HepG2 (cell line): Measurements from ENCODE around the gene ARHGAP33. TPM values are rescaled to one million over a fixed set of nuclear protein-coding genes. Genes with fewer than 3 reads are reported as not detected.

ENCODE experiments used
- MAFG ChIP-seq: sonication (generic); formaldehyde crosslinking; IDR thresholded peaks from 2 replicates; pipeline ENCODE4 v1.5.1; 2020; ENCODE audit warnings: mild to moderate bottlenecking, missing genetic modification reagents
- SNAPC2 ChIP-seq: sonication (generic); formaldehyde crosslinking; IDR thresholded peaks from 2 replicates; pipeline ENCODE4 v1.8.1; 2022; ENCODE audit warnings: mild to moderate bottlenecking, missing genetic modification reagents
- ZNF205 ChIP-seq: IDR thresholded peaks from 2 replicates; pipeline ENCODE4 v1.6.1; 2018; ENCODE audit warnings: missing biosample characterization, missing genetic modification reagents
- ZNF3 ChIP-seq: IDR thresholded peaks from 2 replicates; pipeline ENCODE4 v1.7.0; 2017; ENCODE audit warnings: inconsistent platforms
- ZNF660 ChIP-seq: sonication (generic); formaldehyde crosslinking; IDR thresholded peaks from 2 replicates; pipeline ENCODE4 v1.5.1; 2020; ENCODE audit warnings: mild to moderate bottlenecking, low read depth, missing genetic modification reagents, borderline replicate concordance
- ZNF670 ChIP-seq: sonication (generic); formaldehyde crosslinking; IDR thresholded peaks from 2 replicates; pipeline ENCODE4 v1.8.0; 2022; ENCODE audit warnings: mild to moderate bottlenecking, missing genetic modification reagents, borderline replicate concordance
- polyA plus RNA-seq, 8 experiments: library from polyadenylated mRNA; depleted of rRNA in 3 of 8; stranded (reverse) in 7 of 8; unstranded in 1 of 8; fragments of >200 nt; fragmentation: Illumina TruSeq in 4 of 8; extraction: Trizol in 4 of 8; gene quantifications; 2 replicates each; pipeline versions ENCODE4 v1.2.1 to v1.2.3, GENCODE V29; 2011 to 2016; ENCODE audit warnings: low read depth in 4 of 8, missing spikeins in 1 of 8, mixed read lengths in 1 of 8; ENCODE audit not compliant: insufficient read depth in 1 of 8
- total RNA-seq, 5 experiments: library from RNA; depleted of rRNA; stranded (reverse); fragments of >200 nt; fragmentation: Illumina TruSeq; extraction: Trizol; gene quantifications; 2 replicates each; pipeline ENCODE4 v1.2.3, GENCODE V29; 2016; ENCODE audit warnings: low read depth in 1 of 5
- TF ChIP-seq, protein P1 (sequence below): sonication (generic); formaldehyde crosslinking; IDR thresholded peaks from 2 replicates; pipeline ENCODE4 v1.8.0; 2022; ENCODE audit warnings: mild to moderate bottlenecking, missing genetic modification reagents, moderate library complexity
- TF ChIP-seq, protein P2 (sequence below): IDR thresholded peaks from 2 replicates; pipeline ENCODE4 v1.6.1; 2016; ENCODE audit warnings: low read depth, missing genetic modification reagents, missing compliant biosample characterization
- TF ChIP-seq, protein P3 (sequence below): sonication (generic); formaldehyde crosslinking; IDR thresholded peaks from 2 replicates; pipeline ENCODE4 v1.5.1; 2020; ENCODE audit warnings: mild to moderate bottlenecking, missing genetic modification reagents, moderate library complexity
- TF ChIP-seq, protein P4 (sequence below): sonication (generic); formaldehyde crosslinking; IDR thresholded peaks from 2 replicates; pipeline ENCODE4 v1.8.0; 2022; ENCODE audit warnings: mild to moderate bottlenecking, missing genetic modification reagents; ENCODE audit not compliant: insufficient replicate concordance
- TF ChIP-seq, protein P5 (sequence below): IDR thresholded peaks from 2 replicates; pipeline ENCODE4 v1.6.1; 2012; ENCODE audit warnings: low read length, improper control_type of control experiment

ARHGAP33 gene
- total and polyA plus RNA-seq, 2 of the 13 experiments (the other 11 are each of a cell fraction or from before 2014, with no cell fraction given): 1.3 to 2.7 TPM

DNA sequence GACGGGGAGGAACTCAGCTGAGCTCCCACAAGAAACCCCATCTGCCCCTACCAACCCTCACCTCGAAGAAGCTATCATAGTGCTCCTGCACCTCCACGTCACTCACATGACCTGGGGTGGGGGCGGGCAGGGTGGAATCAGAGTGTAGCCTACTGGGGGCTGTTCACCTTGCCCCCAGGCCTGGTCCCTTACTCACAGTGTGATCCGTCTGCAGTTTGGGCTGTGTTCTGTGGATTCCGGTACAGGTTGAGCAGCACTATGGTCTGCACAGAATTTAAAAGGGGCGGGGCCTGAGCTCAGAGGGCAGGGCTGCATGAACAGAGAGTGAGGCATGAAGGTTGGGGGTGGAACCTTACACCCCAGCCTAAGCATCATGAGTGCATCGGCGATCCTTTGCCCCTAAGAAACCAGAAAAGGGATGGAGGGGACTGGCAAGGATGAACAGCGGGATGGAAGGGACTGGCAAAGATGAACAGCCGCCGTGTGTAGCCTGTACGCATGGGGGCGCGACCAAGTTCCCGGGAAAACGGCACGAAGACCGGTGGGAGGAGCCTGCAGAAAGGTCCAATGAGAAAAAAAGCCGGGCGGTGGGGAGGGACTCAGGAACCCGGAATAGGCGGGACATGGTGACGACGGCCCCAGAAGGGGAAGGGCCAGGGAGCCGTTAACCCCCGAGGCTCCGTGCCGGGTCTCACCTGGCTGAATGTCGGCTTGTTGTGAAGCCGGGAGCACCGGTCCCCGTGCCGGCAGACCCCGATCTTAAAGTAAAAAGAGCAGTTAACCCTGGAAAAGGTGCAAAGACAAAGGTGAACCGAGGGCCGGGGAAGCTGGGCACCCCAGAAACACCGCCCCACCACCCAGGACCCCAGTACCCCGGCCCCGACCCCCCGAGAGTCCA is 30.7 kb upstream of the ARHGAP33 start (continued):
- no peak for TF ChIP-seq ZNF205
- TF ChIP-seq, protein P1, sequence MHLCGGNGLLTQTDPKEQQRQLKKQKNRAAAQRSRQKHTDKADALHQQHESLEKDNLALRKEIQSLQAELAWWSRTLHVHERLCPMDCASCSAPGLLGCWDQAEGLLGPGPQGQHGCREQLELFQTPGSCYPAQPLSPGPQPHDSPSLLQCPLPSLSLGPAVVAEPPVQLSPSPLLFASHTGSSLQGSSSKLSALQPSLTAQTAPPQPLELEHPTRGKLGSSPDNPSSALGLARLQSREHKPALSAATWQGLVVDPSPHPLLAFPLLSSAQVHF: 0 out of 2 replicates have a peak, but pooled peaks have one; percentile 48
- TF ChIP-seq SNAPC2: no peak
- TF ChIP-seq ZNF670: no peak
- no peak for TF ChIP-seq ZNF660 (CRISPR knock-in tag)
- TF ChIP-seq, protein P2, sequence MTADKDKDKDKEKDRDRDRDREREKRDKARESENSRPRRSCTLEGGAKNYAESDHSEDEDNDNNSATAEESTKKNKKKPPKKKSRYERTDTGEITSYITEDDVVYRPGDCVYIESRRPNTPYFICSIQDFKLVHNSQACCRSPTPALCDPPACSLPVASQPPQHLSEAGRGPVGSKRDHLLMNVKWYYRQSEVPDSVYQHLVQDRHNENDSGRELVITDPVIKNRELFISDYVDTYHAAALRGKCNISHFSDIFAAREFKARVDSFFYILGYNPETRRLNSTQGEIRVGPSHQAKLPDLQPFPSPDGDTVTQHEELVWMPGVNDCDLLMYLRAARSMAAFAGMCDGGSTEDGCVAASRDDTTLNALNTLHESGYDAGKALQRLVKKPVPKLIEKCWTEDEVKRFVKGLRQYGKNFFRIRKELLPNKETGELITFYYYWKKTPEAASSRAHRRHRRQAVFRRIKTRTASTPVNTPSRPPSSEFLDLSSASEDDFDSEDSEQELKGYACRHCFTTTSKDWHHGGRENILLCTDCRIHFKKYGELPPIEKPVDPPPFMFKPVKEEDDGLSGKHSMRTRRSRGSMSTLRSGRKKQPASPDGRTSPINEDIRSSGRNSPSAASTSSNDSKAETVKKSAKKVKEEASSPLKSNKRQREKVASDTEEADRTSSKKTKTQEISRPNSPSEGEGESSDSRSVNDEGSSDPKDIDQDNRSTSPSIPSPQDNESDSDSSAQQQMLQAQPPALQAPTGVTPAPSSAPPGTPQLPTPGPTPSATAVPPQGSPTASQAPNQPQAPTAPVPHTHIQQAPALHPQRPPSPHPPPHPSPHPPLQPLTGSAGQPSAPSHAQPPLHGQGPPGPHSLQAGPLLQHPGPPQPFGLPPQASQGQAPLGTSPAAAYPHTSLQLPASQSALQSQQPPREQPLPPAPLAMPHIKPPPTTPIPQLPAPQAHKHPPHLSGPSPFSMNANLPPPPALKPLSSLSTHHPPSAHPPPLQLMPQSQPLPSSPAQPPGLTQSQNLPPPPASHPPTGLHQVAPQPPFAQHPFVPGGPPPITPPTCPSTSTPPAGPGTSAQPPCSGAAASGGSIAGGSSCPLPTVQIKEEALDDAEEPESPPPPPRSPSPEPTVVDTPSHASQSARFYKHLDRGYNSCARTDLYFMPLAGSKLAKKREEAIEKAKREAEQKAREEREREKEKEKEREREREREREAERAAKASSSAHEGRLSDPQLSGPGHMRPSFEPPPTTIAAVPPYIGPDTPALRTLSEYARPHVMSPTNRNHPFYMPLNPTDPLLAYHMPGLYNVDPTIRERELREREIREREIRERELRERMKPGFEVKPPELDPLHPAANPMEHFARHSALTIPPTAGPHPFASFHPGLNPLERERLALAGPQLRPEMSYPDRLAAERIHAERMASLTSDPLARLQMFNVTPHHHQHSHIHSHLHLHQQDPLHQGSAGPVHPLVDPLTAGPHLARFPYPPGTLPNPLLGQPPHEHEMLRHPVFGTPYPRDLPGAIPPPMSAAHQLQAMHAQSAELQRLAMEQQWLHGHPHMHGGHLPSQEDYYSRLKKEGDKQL (CRISPR knock-in tag): no peak
- no peak for TF ChIP-seq ZNF3 (CRISPR knock-in tag)
- TF ChIP-seq, protein P3, sequence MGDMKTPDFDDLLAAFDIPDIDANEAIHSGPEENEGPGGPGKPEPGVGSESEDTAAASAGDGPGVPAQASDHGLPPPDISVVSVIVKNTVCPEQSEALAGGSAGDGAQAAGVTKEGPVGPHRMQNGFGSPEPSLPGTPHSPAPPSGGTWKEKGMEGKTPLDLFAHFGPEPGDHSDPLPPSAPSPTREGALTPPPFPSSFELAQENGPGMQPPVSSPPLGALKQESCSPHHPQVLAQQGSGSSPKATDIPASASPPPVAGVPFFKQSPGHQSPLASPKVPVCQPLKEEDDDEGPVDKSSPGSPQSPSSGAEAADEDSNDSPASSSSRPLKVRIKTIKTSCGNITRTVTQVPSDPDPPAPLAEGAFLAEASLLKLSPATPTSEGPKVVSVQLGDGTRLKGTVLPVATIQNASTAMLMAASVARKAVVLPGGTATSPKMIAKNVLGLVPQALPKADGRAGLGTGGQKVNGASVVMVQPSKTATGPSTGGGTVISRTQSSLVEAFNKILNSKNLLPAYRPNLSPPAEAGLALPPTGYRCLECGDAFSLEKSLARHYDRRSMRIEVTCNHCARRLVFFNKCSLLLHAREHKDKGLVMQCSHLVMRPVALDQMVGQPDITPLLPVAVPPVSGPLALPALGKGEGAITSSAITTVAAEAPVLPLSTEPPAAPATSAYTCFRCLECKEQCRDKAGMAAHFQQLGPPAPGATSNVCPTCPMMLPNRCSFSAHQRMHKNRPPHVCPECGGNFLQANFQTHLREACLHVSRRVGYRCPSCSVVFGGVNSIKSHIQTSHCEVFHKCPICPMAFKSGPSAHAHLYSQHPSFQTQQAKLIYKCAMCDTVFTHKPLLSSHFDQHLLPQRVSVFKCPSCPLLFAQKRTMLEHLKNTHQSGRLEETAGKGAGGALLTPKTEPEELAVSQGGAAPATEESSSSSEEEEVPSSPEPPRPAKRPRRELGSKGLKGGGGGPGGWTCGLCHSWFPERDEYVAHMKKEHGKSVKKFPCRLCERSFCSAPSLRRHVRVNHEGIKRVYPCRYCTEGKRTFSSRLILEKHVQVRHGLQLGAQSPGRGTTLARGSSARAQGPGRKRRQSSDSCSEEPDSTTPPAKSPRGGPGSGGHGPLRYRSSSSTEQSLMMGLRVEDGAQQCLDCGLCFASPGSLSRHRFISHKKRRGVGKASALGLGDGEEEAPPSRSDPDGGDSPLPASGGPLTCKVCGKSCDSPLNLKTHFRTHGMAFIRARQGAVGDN (CRISPR knock-in tag): peak; percentile 42
- TF ChIP-seq MAFG (CRISPR knock-in tag): no peak
- TF ChIP-seq, protein P4, sequence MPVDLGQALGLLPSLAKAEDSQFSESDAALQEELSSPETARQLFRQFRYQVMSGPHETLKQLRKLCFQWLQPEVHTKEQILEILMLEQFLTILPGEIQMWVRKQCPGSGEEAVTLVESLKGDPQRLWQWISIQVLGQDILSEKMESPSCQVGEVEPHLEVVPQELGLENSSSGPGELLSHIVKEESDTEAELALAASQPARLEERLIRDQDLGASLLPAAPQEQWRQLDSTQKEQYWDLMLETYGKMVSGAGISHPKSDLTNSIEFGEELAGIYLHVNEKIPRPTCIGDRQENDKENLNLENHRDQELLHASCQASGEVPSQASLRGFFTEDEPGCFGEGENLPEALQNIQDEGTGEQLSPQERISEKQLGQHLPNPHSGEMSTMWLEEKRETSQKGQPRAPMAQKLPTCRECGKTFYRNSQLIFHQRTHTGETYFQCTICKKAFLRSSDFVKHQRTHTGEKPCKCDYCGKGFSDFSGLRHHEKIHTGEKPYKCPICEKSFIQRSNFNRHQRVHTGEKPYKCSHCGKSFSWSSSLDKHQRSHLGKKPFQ (CRISPR knock-in tag): no peak
- TF ChIP-seq, protein P5, sequence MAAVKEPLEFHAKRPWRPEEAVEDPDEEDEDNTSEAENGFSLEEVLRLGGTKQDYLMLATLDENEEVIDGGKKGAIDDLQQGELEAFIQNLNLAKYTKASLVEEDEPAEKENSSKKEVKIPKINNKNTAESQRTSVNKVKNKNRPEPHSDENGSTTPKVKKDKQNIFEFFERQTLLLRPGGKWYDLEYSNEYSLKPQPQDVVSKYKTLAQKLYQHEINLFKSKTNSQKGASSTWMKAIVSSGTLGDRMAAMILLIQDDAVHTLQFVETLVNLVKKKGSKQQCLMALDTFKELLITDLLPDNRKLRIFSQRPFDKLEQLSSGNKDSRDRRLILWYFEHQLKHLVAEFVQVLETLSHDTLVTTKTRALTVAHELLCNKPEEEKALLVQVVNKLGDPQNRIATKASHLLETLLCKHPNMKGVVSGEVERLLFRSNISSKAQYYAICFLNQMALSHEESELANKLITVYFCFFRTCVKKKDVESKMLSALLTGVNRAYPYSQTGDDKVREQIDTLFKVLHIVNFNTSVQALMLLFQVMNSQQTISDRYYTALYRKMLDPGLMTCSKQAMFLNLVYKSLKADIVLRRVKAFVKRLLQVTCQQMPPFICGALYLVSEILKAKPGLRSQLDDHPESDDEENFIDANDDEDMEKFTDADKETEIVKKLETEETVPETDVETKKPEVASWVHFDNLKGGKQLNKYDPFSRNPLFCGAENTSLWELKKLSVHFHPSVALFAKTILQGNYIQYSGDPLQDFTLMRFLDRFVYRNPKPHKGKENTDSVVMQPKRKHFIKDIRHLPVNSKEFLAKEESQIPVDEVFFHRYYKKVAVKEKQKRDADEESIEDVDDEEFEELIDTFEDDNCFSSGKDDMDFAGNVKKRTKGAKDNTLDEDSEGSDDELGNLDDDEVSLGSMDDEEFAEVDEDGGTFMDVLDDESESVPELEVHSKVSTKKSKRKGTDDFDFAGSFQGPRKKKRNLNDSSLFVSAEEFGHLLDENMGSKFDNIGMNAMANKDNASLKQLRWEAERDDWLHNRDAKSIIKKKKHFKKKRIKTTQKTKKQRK: no peak
